ENCODE results near the gene AKAP8.

Gene AKAP8

GRCh38 chr19:15426485-15427349 lies 47.1 kb upstream of the AKAP8 start:
- Histone ChIP-seq H2AFZ (ENCODE audit: low read depth, low read length) (no peak overlapping the region), H3K4me3 (ENCODE audit: low read length) (no peak overlapping the region), H3K79me2 (ENCODE audit: low read length) (peaks cover 49% of the 10 kb centered on the region), H3K4me1 (ENCODE audit: low read length) (peaks cover 11% of the 10 kb centered on the region), H3K27me3 (ENCODE audit: low read depth, low read length) (no peaks in the 10 kb centered on the region), H3K9ac (ENCODE audit: low read length) (no peak overlapping the region), H3K36me3 (replicated peaks; ENCODE audit: low read depth, low read length) (peaks cover 56% of the 10 kb centered on the region), H3K27ac (ENCODE audit: low read length) (no peak overlapping the region), H4K20me1 (ENCODE audit: insufficient read depth, low read length) (peaks cover 15% of the 10 kb centered on the region; the same call in 1 of the 2 replicates), H3K4me2 (ENCODE audit: low read length) (no peak overlapping the region), H3K9me3 (ENCODE audit: insufficient read depth, low read length) (no peaks in the 10 kb centered on the region)
- TF ChIP-seq, protein P1, sequence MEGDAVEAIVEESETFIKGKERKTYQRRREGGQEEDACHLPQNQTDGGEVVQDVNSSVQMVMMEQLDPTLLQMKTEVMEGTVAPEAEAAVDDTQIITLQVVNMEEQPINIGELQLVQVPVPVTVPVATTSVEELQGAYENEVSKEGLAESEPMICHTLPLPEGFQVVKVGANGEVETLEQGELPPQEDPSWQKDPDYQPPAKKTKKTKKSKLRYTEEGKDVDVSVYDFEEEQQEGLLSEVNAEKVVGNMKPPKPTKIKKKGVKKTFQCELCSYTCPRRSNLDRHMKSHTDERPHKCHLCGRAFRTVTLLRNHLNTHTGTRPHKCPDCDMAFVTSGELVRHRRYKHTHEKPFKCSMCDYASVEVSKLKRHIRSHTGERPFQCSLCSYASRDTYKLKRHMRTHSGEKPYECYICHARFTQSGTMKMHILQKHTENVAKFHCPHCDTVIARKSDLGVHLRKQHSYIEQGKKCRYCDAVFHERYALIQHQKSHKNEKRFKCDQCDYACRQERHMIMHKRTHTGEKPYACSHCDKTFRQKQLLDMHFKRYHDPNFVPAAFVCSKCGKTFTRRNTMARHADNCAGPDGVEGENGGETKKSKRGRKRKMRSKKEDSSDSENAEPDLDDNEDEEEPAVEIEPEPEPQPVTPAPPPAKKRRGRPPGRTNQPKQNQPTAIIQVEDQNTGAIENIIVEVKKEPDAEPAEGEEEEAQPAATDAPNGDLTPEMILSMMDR (IDR thresholded peaks at IDR 0.05; ENCODE audit: low read depth, low read length): no peak
- TF ChIP-seq EZH2phosphoT487 (IDR thresholded peaks at IDR 0.05; ENCODE audit: low read depth): no peak

GRCh38 chr19:15425321-15425950 lies 45.8 kb upstream of the AKAP8 start:
- Histone ChIP-seq H3K9ac (ENCODE audit: low read length) (no peak overlapping the region), H3K4me3 (ENCODE audit: low read length) (no peak overlapping the region), H3K4me1 (ENCODE audit: low read length) (no peaks in the 10 kb centered on the region), H3K9me3 (ENCODE audit: insufficient read depth, low read length) (no peaks in the 10 kb centered on the region), H2AFZ (ENCODE audit: low read depth, low read length) (no peak overlapping the region), H3K27me3 (ENCODE audit: low read depth, low read length) (no peaks in the 10 kb centered on the region), H3K4me2 (ENCODE audit: low read length) (no peak overlapping the region), H3K27ac (ENCODE audit: low read length) (no peak overlapping the region), H3K36me3 (replicated peaks; ENCODE audit: low read depth, low read length) (peaks cover 53% of the 10 kb centered on the region), H4K20me1 (ENCODE audit: insufficient read depth, low read length) (0 out of 2 replicates have a peak, but pooled peaks cover 9% of the 10 kb centered on the region), H3K79me2 (ENCODE audit: low read length) (peaks cover 36% of the 10 kb centered on the region)
- TF ChIP-seq, protein P1 (IDR thresholded peaks at IDR 0.05; ENCODE audit: low read depth, low read length): no peak

GRCh38 chr19:15424692-15425272 lies 45.2 kb upstream of the AKAP8 start:
- Histone ChIP-seq H3K4me3 (ENCODE audit: low read length) (no peak overlapping the region), H3K36me3 (replicated peaks; ENCODE audit: low read depth, low read length) (peaks cover 50% of the 10 kb centered on the region), H3K4me2 (ENCODE audit: low read length) (no peak overlapping the region), H3K79me2 (ENCODE audit: low read length) (peaks cover 30% of the 10 kb centered on the region), H3K9ac (ENCODE audit: low read length) (no peak overlapping the region), H3K4me1 (ENCODE audit: low read length) (peaks cover 1% of the 10 kb centered on the region), H4K20me1 (ENCODE audit: insufficient read depth, low read length) (0 out of 2 replicates have a peak, but pooled peaks cover 9% of the 10 kb centered on the region), H3K27me3 (ENCODE audit: low read depth, low read length) (no peaks in the 10 kb centered on the region), H2AFZ (ENCODE audit: low read depth, low read length) (no peak overlapping the region), H3K9me3 (ENCODE audit: insufficient read depth, low read length) (no peaks in the 10 kb centered on the region), H3K27ac (ENCODE audit: low read length) (no peak overlapping the region)
- TF ChIP-seq, protein P1 (IDR thresholded peaks at IDR 0.05; ENCODE audit: low read depth, low read length): no peak
- no peak for TF ChIP-seq EZH2phosphoT487 (IDR thresholded peaks at IDR 0.05; ENCODE audit: low read depth)

GRCh38 chr19:15424121-15424520 lies 44.5 kb upstream of the AKAP8 start:
- no peak overlapping the region for H3K4me2 ChIP-seq (ENCODE audit: low read length)
- H3K9ac ChIP-seq (ENCODE audit: low read length): no peak overlapping the region
- H3K9me3 ChIP-seq (ENCODE audit: insufficient read depth, low read length): no peaks in the 10 kb centered on the region
- peaks cover 50% of the 10 kb centered on the region for H3K36me3 ChIP-seq (replicated peaks; ENCODE audit: low read depth, low read length)
- no peak overlapping the region for H2AFZ ChIP-seq (ENCODE audit: low read depth, low read length)
- H3K27me3 ChIP-seq (ENCODE audit: low read depth, low read length): no peaks in the 10 kb centered on the region
- TF ChIP-seq, protein P1 (IDR thresholded peaks at IDR 0.05; ENCODE audit: low read depth, low read length): no peak
- peaks cover 7% of the 10 kb centered on the region for H3K4me1 ChIP-seq (ENCODE audit: low read length)
- H3K4me3 ChIP-seq (ENCODE audit: low read length): no peak overlapping the region
- H3K27ac ChIP-seq (ENCODE audit: low read length): no peak overlapping the region
- 0 out of 2 replicates have a peak, but pooled peaks cover 9% of the 10 kb centered on the region for H4K20me1 ChIP-seq (ENCODE audit: insufficient read depth, low read length)
- peaks cover 23% of the 10 kb centered on the region for H3K79me2 ChIP-seq (ENCODE audit: low read length)
